GM23338 (cell line): ENCODE results near the gene MYO18B. TPM values are rescaled to one million over a fixed set of nuclear protein-coding genes. Genes with fewer than 3 reads are reported as not detected.

Experiments
- ATAC-seq: fragments of 200-7000 bp; cut with Tn5 transposase; 3 replicates; pipeline ENCODE4 v1.9.1; 2020
- DNase-seq: peaks from one replicate; pipeline ENCODE4 v3.0.0-alpha.2; 2015; ENCODE audit warnings: low spot score
- H2AFZ ChIP-seq: fragments of 200-600 bp; sonication (generic); 2 replicates; pipeline ENCODE4 v1.8.0; 2016; ENCODE audit warnings: antibody characterized with exemption, mild to moderate bottlenecking, moderate library complexity
- H3F3A ChIP-seq: fragments of 200-600 bp; sonication (generic); replicated peaks from 2 replicates; pipeline ENCODE4 v1.8.0; 2017; ENCODE audit warnings: antibody characterized with exemption, mixed run types, low read depth
- H3K27ac ChIP-seq: fragments of 200-600 bp; sonication (generic); 2 replicates; pipeline ENCODE4 v1.6.1; 2016; ENCODE audit warnings: low read depth
- H3K27me3 ChIP-seq: fragments of 200-600 bp; sonication (generic); 2 replicates; pipeline ENCODE4 v1.8.0; 2016; ENCODE audit warnings: mild to moderate bottlenecking, mixed run types, moderate library complexity; ENCODE audit not compliant: insufficient read depth
- H3K36me3 ChIP-seq: fragments of 200-600 bp; sonication (generic); 2 replicates; pipeline ENCODE4 v1.8.0; 2016; ENCODE audit warnings: mild to moderate bottlenecking; ENCODE audit not compliant: insufficient read depth
- H3K4me1 ChIP-seq: fragments of 200-600 bp; sonication (generic); 2 replicates; pipeline ENCODE4 v1.8.0; 2016; ENCODE audit warnings: mild to moderate bottlenecking, moderate library complexity; ENCODE audit not compliant: insufficient read depth
- H3K4me2 ChIP-seq: fragments of 200-600 bp; sonication (generic); 2 replicates; pipeline ENCODE4 v1.7.1; 2017; ENCODE audit warnings: mixed run types
- H3K4me3 ChIP-seq: fragments of 200-600 bp; sonication (generic); 2 replicates; pipeline ENCODE4 v1.6.1; 2016; ENCODE audit warnings: mixed run types
- H3K79me2 ChIP-seq: fragments of 200-600 bp; sonication (generic); replicated peaks from 2 replicates; pipeline ENCODE4 v1.8.0; 2017; ENCODE audit warnings: mild to moderate bottlenecking; ENCODE audit not compliant: insufficient read depth
- H3K9me2 ChIP-seq: fragments of 200-600 bp; sonication (generic); 2 replicates; pipeline ENCODE4 v1.8.0; 2017; ENCODE audit not compliant: insufficient read depth
- H4K20me1 ChIP-seq: fragments of 200-600 bp; sonication (generic); replicated peaks from 2 replicates; pipeline ENCODE4 v1.8.0; 2017; ENCODE audit warnings: mild to moderate bottlenecking; ENCODE audit not compliant: insufficient read depth
- H3K27ac Mint-ChIP-seq: 2 replicates; pipeline ENCODE4 v1.8.0; 2020; ENCODE audit warnings: inconsistent platforms, mild to moderate bottlenecking, moderate library complexity, mixed read lengths
- H3K27me3 Mint-ChIP-seq: 3 replicates; pipeline ENCODE4 v1.8.0; 2022; ENCODE audit warnings: low read depth, mild to moderate bottlenecking, moderate library complexity, mixed read lengths, inconsistent platforms; ENCODE audit not compliant: insufficient read depth, poor library complexity
- H3K36me3 Mint-ChIP-seq: 3 replicates; pipeline ENCODE4 v1.8.0; 2021; ENCODE audit warnings: low read depth, mild to moderate bottlenecking, inconsistent platforms, moderate library complexity, mixed read lengths
- H3K4me1 Mint-ChIP-seq: 3 replicates; pipeline ENCODE4 v1.8.0; 2020; ENCODE audit warnings: mild to moderate bottlenecking, inconsistent platforms, mixed read lengths
- H3K4me3 Mint-ChIP-seq: 3 replicates; pipeline ENCODE4 v1.8.0; 2021; ENCODE audit warnings: moderate library complexity, mild to moderate bottlenecking, inconsistent platforms, mixed read lengths
- H3K9me3 Mint-ChIP-seq: 3 replicates; pipeline ENCODE4 v1.8.0; 2020; ENCODE audit warnings: moderate library complexity, mild to moderate bottlenecking, inconsistent platforms, mixed read lengths
- CREB1 ChIP-seq: fragments of 250-450 bp; sonication (Bioruptor Pico); IDR thresholded peaks from 2 replicates; pipeline ENCODE4 v1.5.0; 2020; ENCODE audit warnings: low read depth, mild to moderate bottlenecking, moderate library complexity
- CTCF ChIP-seq, 2 experiments: fragments of 200-600 bp in 1 of 2; sonication (generic) in 1 of 2; conservative IDR thresholded peaks; 2 replicates each; pipeline versions ENCODE4 v1.5.1 to v1.6.1; 2016 to 2017; ENCODE audit warnings: antibody characterized with exemption in 2 of 2, low read depth in 2 of 2, mild to moderate bottlenecking in 2 of 2, moderate library complexity in 1 of 2
- ETS1 ChIP-seq: IDR thresholded peaks from 2 replicates; pipeline ENCODE4 v1.6.1; 2016; ENCODE audit warnings: antibody characterized with exemption
- EZH2 ChIP-seq: fragments of 200-600 bp; sonication (generic); IDR thresholded peaks from one replicate; pipeline ENCODE4 v1.8.0; 2017; ENCODE audit warnings: antibody characterized with exemption, mild to moderate bottlenecking, low read depth; ENCODE audit not compliant: unreplicated experiment
- EZH2phosphoT487 ChIP-seq: fragments of 200-600 bp; sonication (generic); IDR thresholded peaks from one replicate; pipeline ENCODE4 v1.8.1; 2018; ENCODE audit warnings: antibody characterized with exemption; ENCODE audit not compliant: unreplicated experiment
- JUNB ChIP-seq: IDR thresholded peaks from one replicate; pipeline ENCODE4 v1.6.1; 2016; ENCODE audit warnings: antibody characterized with exemption; ENCODE audit not compliant: unreplicated experiment
- POLR2AphosphoS5 ChIP-seq: IDR thresholded peaks from 2 replicates; pipeline ENCODE4 v1.6.1; 2016; ENCODE audit warnings: antibody characterized with exemption, low read depth
- STAT1 ChIP-seq: IDR thresholded peaks from one replicate; pipeline ENCODE4 v1.6.1; 2016; ENCODE audit warnings: antibody characterized with exemption; ENCODE audit not compliant: unreplicated experiment
- ZNF462 ChIP-seq: fragments of 250-450 bp; sonication (Bioruptor Pico); IDR thresholded peaks from 2 replicates; pipeline ENCODE4 v1.5.0; 2020; ENCODE audit warnings: mild to moderate bottlenecking, moderate library complexity
- polyA plus RNA-seq: library from polyadenylated mRNA; unstranded; fragments of >200 nt; fragmentation: Nextera tagmentation; extraction: Ambion mirVana; gene quantifications from 2 replicates; pipeline ENCODE4 v1.2.1, GENCODE V29; 2016
- total RNA-seq: library from RNA; depleted of rRNA; stranded (reverse); fragments of >200 nt; shearing (Covaris generic); gene quantifications from 2 replicates; pipeline ENCODE4 v1.2.3, GENCODE V29; 2014

The MYO18B gene
- total and polyA plus RNA-seq, 2 experiments from 2014 or later = 0.36 to 0.45 TPM

- Histone ChIP-seq H3K4me1 (peaks cover 9% of the 10 kb centered on the region), H3K36me3 (no peaks in the 10 kb centered on the region), H3K9me2 (no peaks in the 10 kb centered on the region), H2AFZ (no peak overlapping the region), H3K27me3 (no peaks in the 10 kb centered on the region), H3K79me2 (no peaks in the 10 kb centered on the region), H3K27ac (no peak overlapping the region), H4K20me1 (no peaks in the 10 kb centered on the region), H3K4me2 (no peak overlapping the region), H3K4me3 (no peak overlapping the region), H3F3A (no peaks in the 10 kb centered on the region)
- Mint-ChIP-seq H3K4me1 (peaks cover 9% of the 10 kb centered on the region), H3K27me3 (no peaks in the 10 kb centered on the region), H3K36me3 (0 out of 3 replicates have a peak, but pooled peaks cover 3% of the 10 kb centered on the region), H3K9me3 (no peaks in the 10 kb centered on the region), H3K27ac (no peak overlapping the region), H3K4me3 (no peak overlapping the region)
- no peak for TF ChIP-seq CREB1 (CRISPR knock-in tag)
- TF ChIP-seq JUNB = no peak
- no peak for TF ChIP-seq STAT1
- TF ChIP-seq EZH2phosphoT487 = no peak
- TF ChIP-seq EZH2 = no peak
- TF ChIP-seq ETS1 = no peak
- ATAC-seq (no peak), DNase-seq (no peak)
Observed at GRCh38 chr22:25722223-25722622, 19.8 kb upstream of the MYO18B start.

- no peak for DNase-seq
- peaks cover 9% of the 10 kb centered on the region for H3K4me1 ChIP-seq
- no peak for TF ChIP-seq POLR2AphosphoS5
- no peak for TF ChIP-seq CTCF (conservative IDR thresholded peaks at IDR 0.05; ENCODE audit: low read depth in 2 of 2)
- TF ChIP-seq STAT1 = no peak
- TF ChIP-seq ZNF462 (CRISPR knock-in tag) = no peak
- TF ChIP-seq ETS1 = no peak
- no peak for TF ChIP-seq CREB1 (CRISPR knock-in tag)
- TF ChIP-seq EZH2phosphoT487 = no peak
Observed at GRCh38 chr22:25722626-25723025, 19.4 kb upstream of the MYO18B start.

More at GRCh38 chr22:25722626-25723025, 19.4 kb upstream of the MYO18B start:
- no peak overlapping the region for H3K4me3 Mint-ChIP-seq
- H3K4me1 Mint-ChIP-seq = peaks cover 9% of the 10 kb centered on the region
- Histone ChIP-seq H3K9me2 (no peaks in the 10 kb centered on the region), H2AFZ (no peak overlapping the region), H3K79me2 (no peaks in the 10 kb centered on the region), H4K20me1 (no peaks in the 10 kb centered on the region), H3F3A (no peaks in the 10 kb centered on the region), H3K4me3 (no peak overlapping the region), H3K27ac (no peak overlapping the region), H3K27me3 (no peaks in the 10 kb centered on the region), H3K4me2 (no peak overlapping the region), H3K36me3 (no peaks in the 10 kb centered on the region)
- H3K27ac Mint-ChIP-seq = no peak overlapping the region
- 0 out of 3 replicates have a peak, but pooled peaks cover 3% of the 10 kb centered on the region for H3K36me3 Mint-ChIP-seq
- ATAC-seq = no peak
- H3K27me3 Mint-ChIP-seq = no peaks in the 10 kb centered on the region
- H3K9me3 Mint-ChIP-seq = no peaks in the 10 kb centered on the region
